Measurements from ENCODE around the gene ZMYND11.
"Not testable (repeated sequence)": the region's sequence is repeated elsewhere in the genome, so short reads cannot be mapped to it uniquely, and the experiment has no call there.

The ZMYND11 gene

GRCh38 chr10:241966-242643 lies 106.8 kb downstream of the ZMYND11 start:
- in situ Hi-C loops (cut with MboI; ENCODE audit: low sequenced_read_pairs), result no loop called here

- in situ Hi-C loops (cut with MboI; ENCODE audit: low sequenced_read_pairs), result no loop called here
Observed at GRCh38 chr10:244227-244626, 109.0 kb downstream of the ZMYND11 start.

DNA sequence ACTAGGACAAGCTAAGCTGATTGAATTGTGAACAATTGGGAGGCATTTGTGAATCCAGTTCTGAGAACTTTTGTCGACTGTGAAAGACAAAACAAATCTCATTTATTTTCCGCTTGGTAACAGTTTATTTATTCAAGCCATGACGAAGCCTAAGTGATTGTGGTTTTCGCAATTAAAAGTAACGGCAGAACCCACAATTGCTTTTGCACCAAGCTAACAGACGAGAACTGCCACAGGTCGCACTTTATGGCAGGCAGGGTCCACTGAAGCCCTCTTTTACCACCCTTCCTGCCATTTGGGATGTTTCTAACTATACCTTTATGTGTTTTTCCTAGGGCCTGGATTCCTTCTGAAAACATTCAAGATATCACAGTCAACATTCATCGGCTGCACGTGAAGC lies 111.2 kb downstream of the ZMYND11 start:
- in situ Hi-C loops (cut with MboI; ENCODE audit: low sequenced_read_pairs), result no loop called here

DNA sequence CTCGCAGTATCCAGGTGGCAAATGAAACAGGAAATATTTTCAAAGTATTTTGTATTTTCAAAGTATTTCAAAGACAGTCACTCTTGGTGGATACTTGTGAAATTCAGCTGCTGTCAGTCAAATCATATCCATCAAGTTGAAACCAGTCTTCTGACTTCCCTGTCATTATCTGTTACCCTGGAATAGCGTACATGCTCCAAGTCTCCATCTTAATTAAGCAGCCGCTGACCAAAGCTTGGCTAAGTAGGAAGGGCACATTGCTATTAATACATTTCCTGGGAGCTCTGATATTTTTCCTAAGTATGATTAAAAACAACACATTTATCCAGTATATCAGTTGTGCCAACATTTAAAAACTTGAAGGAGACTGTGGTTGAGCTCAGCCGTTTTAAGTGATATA lies 112.2 kb downstream of the ZMYND11 start:
- in situ Hi-C loops (cut with MboI; ENCODE audit: low sequenced_read_pairs), result no loop called here

- in situ Hi-C loops (cut with MboI; ENCODE audit: low sequenced_read_pairs), result no loop called here
Observed at GRCh38 chr10:248307-248706, 113.1 kb downstream of the ZMYND11 start.

- in situ Hi-C loops (cut with MboI; ENCODE audit: low sequenced_read_pairs), result no loop called here
Observed at GRCh38 chr10:251982-252582, 116.8 kb downstream of the ZMYND11 start.

- in situ Hi-C loops (cut with MboI; ENCODE audit: low sequenced_read_pairs), result no loop called here
Observed at GRCh38 chr10:260819-261429, 125.7 kb downstream of the ZMYND11 start.

DNA sequence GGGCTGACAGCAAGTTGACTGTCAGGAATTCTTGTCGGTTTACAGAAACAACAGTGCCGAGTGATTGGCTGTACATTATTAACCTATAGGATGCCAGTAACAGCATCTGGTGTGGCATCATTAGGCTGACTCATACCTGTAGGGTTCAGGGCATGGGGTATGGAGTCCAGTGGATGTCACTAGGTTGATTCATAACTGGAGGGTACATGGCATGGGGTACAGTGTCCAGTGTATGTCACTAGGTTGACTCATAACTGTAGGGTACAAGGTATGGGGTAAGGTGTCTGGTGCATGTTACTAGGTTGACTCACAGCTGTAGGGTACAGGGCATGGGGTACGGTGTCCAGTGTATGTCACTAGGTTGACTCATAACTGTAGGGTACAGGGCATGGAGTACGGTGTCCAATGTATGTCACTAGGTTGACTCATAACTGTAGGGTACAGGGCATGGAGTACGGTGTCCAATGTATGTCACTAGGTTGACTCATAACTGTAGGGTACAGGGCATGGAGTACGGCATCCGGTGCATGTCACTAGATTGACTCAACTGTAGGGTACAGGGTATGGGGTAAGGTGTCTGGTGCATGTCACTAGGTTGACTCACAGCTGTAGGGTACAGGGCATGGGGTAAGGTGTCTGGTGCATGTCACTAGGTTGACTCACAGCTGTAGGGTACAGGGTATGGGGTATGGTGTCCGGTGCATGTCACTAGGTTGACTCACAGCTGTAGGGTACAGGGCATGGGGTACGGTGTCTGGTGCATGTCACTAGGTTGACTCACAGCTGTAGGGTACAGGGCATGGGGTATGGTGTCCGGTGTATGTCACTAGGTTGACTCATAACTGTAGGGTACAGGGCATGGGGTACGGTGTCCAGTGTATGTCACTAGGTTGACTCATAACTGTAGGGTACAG lies 129.2 kb downstream of the ZMYND11 start:
- in situ Hi-C loops (cut with MboI; ENCODE audit: low sequenced_read_pairs), result not testable (repeated sequence)

DNA sequence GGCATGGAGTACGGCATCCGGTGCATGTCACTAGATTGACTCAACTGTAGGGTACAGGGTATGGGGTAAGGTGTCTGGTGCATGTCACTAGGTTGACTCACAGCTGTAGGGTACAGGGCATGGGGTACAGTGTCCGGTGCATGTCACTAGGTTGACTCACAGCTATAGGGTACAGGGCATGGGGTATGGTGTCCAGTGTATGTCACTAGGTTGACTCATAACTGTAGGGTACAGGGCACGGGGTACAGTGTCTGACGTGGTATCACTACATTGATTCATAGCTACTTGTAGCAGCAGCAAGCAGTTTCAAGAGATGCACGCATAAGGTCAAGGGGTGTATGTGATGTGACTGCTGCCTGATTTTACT lies 129.8 kb downstream of the ZMYND11 start:
- in situ Hi-C loops (cut with MboI; ENCODE audit: low sequenced_read_pairs), result not testable (repeated sequence)

GRCh38 chr10:265816-266588 lies 130.7 kb downstream of the ZMYND11 start:
- in situ Hi-C loops (cut with MboI; ENCODE audit: low sequenced_read_pairs), result not testable (repeated sequence)

GRCh38 chr10:266974-267425 lies 131.7 kb downstream of the ZMYND11 start:
- in situ Hi-C loops (cut with MboI; ENCODE audit: low sequenced_read_pairs), result no loop called here

DNA sequence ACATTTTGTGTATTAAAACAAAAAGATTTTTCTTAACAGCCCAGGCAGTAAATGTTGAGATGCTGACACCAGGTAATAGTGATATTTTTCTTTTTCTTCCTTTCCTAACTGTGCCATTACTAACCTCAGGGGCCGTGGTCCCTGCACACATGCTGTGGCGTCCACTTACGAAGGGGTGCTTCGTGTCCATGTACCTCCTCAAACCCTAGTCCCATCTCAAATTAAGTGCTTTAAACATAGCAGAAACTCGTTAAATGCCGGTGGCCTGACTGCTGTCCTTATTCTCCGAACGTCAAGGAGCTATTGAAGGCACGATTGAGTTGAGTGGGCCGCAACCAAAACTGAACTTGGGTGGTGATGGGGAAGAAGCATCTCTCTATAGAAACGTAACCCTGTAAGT lies 132.4 kb downstream of the ZMYND11 start:
- in situ Hi-C loops (cut with MboI; ENCODE audit: low sequenced_read_pairs), result no loop called here

DNA sequence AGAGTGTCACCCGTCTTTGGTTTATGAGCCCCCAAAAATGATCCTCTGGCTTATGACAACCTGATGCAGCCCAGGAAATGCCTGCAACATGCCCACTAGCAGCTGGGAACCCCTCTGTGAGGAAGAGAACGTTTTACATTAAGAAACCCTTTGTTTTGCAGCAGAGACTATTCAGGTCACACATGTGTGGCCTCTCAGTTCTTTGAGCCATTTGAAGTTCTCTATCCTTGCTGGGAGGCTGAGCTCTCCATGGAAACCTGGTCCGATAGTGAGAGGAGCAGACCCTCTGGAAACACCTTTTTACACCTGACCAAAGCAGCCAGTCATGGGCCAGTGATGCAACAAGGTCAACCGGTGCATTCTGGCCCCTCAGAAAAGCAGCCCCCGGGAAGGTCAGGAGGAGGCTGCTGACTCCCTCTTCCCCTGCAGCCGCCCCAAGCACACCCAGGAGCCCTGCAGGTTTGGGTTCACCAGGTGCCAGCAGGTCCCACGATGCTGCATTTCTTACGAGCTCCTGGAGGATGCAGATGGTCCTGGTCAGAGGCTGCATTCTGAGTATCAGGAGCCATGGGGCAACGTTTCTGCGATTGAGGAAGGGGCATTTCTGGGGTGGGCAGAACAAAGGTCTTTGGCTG lies 134.3 kb downstream of the ZMYND11 start:
- in situ Hi-C loops (cut with MboI; ENCODE audit: low sequenced_read_pairs), result no loop called here

- in situ Hi-C loops (cut with MboI; ENCODE audit: low sequenced_read_pairs), result no loop called here
Observed at GRCh38 chr10:271201-271600, 135.9 kb downstream of the ZMYND11 start.

DNA sequence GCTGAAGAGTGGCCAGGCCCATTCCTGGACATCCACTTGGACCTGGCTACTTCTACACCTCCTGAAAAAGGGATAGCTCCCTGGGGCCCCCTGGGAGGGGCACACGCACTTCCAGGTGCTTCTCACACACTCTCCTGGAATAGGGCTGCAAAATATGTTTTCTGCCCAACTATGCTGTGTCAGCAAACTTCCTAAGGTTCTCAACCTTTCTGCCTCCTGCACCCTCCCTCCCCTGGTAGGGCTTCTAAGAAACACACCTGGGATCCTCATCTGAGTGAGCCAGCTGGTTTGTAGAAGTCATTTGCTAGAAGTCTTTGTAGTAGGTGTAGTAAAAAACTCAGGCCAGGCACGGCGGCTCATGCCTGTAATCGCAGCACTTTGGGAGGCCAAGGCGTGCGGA lies 136.5 kb downstream of the ZMYND11 start:
- in situ Hi-C loops (cut with MboI; ENCODE audit: low sequenced_read_pairs), result no loop called here

GRCh38 chr10:273088-273487 lies 137.8 kb downstream of the ZMYND11 start:
- in situ Hi-C loops (cut with MboI; ENCODE audit: low sequenced_read_pairs), result no loop called here

- in situ Hi-C loops (cut with MboI; ENCODE audit: low sequenced_read_pairs), result no loop called here
Observed at GRCh38 chr10:274866-275265, 139.6 kb downstream of the ZMYND11 start.

GRCh38 chr10:275680-276079 lies 140.4 kb downstream of the ZMYND11 start:
- in situ Hi-C loops (cut with MboI; ENCODE audit: low sequenced_read_pairs), result no loop called here

DNA sequence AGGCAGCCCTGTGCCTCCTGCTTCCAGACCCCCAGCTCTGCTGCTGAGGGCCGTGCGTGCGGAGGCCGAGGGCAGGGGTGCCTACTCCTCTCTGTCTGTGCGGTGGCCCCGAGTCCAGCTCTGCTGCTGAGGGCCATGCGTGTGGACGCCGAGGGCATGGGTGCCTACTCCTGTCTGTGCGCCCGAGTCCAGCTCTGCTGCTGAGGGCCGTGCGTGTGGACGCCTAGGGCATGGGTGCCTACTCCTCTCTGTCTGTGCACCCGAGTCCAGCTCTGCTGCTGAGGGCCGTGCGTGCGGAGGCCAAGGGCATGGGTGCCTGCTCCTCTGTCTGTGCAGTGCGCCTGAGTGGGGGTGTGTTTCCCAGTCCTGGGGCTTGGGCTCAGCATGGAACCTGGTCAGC lies 142.7 kb downstream of the ZMYND11 start:
- in situ Hi-C loops (cut with MboI; ENCODE audit: low sequenced_read_pairs), result no loop called here

DNA sequence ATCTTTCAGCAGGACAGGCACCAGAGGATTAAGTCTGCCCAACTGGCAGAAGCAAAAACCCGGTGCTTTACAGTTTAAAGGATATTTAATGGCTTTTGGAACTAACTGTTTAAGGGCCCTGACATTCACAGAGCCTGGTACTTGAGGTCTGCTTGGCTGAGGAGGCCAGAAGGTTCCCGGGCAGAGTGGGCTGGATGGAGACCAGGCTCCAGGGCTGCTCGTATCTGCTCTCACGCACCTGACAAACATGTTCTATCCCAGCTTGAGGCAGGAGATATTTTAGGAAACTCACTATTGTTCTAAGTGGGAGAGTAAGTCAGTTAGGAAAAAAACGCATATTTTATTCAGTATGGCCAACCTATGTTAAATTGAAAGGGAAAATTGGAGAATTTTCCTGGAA lies 143.5 kb downstream of the ZMYND11 start:
- in situ Hi-C loops (cut with MboI; ENCODE audit: low sequenced_read_pairs), result no loop called here

Measured in HL-60/S4 (cell line).